ENCODE results near the gene PKDCC. TPM values are rescaled to one million over a fixed set of nuclear protein-coding genes. Genes with fewer than 3 reads are reported as not detected.
A peak's percentile ranks its signal among the peaks of the same experiment; 100 is the strongest.

The PKDCC gene
- total RNA-seq, 1 donor from 2014 or later: 89.2 TPM

DNA sequence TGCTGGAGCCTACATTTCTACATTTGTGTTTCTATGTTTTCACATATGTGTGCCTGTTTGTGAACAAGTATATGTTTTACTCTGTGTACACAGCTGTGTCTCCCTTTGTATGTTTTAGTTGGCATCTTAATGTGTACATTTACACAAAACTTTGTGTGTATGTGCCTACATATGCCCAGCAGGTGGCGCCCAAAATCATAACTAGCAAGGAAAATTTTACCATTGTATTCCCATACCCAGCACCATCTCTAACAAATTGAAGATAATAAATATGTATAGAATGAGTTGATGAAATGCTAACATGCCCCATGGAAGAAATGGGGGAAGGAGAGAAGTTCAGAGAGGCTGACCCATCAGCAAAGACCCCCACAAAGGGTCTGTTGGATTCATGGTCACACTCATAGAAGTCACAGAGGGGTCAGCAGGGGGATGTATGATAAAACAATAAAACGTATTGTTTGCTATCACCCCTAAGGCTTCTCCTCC is 48.1 kb downstream of the PKDCC start:
- Histone ChIP-seq H3K36me3 (ENCODE audit: control insufficient read depth in 3 of 3, insufficient read depth in 3 of 3, low read length in 3 of 3) (no peaks in the 10 kb centered on the region), H3K4me1 (ENCODE audit: control insufficient read depth in 3 of 3, insufficient read depth in 3 of 3, low read length in 3 of 3) (peaks cover 7 to 19% (median 8%) of the 10 kb centered on the region in 3 donors), H3K27ac (ENCODE audit: low read depth, low read length) (no peak overlapping the region), H3K4me3 (ENCODE audit: low read length in 3 of 3) (no peak overlapping the region), H3K9ac (ENCODE audit: low read depth in 1 of 3, low read length in 3 of 3) (no peak overlapping the region), H3K9me3 (ENCODE audit: control insufficient read depth in 3 of 3, low read length in 3 of 3) (no peaks in the 10 kb centered on the region), H3K27me3 (ENCODE audit: control insufficient read depth in 3 of 3, insufficient read depth in 3 of 3, low read length in 3 of 3) (no peaks in the 10 kb centered on the region)

DNA sequence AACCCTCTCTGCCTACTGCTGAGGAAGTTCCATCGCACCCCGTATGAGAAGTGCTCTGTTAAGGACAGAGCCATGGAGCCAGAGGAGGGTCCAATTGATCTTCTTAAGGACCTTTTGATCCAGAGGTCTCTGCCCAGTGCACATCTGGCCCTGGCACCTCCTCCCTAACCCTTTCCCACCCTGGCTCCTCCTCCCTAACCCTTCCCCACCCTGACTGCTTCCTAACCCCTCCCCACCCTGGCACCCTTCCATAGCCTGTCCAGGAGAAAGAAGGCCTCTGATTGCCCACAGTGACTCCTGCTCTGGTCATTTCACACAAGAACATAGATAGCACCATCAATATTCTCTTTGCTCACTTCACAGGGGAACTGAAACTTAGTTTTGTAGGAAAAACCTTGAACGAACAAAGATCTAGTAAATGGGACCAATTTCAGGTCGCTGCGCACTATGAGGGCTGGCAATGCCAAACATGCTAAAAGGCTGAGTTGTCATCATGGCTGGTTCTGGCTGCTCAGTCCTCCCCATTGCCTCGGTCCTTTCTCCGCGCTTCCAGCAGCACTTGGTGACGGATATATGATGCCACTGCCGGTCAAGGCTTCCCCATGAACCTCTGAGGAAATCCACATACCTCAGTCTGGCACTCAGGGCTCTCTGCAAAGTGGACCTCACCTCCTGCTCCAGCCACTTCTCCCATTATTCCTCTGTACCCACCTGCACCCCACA is 49.2 kb downstream of the PKDCC start:
- peaks cover 13 to 24% (median 13%) of the 10 kb centered on the region in 3 donors for H3K4me1 ChIP-seq (ENCODE audit: control insufficient read depth in 3 of 3, insufficient read depth in 3 of 3, low read length in 3 of 3)
- H3K4me3 ChIP-seq (ENCODE audit: low read length in 3 of 3): no peak overlapping the region
- H3K27me3 ChIP-seq (ENCODE audit: control insufficient read depth in 3 of 3, insufficient read depth in 3 of 3, low read length in 3 of 3): no peaks in the 10 kb centered on the region
- no peaks in the 10 kb centered on the region for H3K9me3 ChIP-seq (ENCODE audit: control insufficient read depth in 3 of 3, low read length in 3 of 3)
- no peaks in the 10 kb centered on the region for H3K36me3 ChIP-seq (ENCODE audit: control insufficient read depth in 3 of 3, insufficient read depth in 3 of 3, low read length in 3 of 3)
- no peak overlapping the region for H3K9ac ChIP-seq (ENCODE audit: low read depth in 1 of 3, low read length in 3 of 3)
- no peak overlapping the region for H3K27ac ChIP-seq (ENCODE audit: low read depth, low read length)

DNA sequence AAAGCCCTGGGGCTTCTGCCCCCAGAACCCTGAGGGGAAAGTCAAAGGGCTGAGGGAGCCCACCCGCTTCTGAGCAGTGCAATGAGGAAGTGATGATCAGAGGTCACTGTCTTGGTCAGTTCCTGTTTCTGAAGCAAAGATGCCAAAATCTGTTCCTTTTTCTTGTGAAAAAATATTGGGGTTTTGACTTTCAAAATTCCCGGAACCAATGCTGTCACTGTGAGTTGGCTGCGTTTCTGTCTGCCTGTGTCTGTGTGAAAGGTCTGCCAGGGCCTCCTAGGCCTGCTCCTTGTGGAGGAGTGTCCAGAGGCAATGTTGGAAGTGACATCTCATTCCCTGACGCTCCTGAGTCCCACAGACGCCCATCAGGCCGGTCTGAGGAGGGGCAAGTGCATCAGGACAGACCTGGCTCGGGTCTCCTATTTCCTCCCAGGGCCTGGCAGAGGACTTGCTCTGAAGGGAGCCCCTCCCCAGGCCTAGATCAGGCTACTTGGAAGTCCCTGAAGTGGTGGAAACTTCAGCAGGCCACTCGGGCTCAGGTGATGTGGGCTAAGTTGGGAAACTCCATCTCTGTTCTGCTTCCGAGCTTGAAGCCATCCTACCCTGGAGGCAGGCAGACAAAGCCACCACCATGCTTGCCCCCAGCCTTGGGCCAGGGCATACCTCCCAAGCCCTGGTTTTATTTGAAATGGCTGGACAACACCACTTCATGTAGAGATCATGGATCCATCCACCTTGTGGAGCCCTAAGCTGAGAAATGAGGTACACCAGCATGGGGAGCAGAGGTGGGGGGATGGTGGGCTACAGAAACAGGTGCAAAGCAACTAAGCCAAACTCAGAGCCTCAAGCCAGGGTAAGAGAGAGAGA is 51.0 kb downstream of the PKDCC start:
- peak overlapping the region in 1 of 3 donors; percentile 33 for H3K9ac ChIP-seq (ENCODE audit: low read depth in 1 of 3, low read length in 3 of 3)
- H3K9me3 ChIP-seq (ENCODE audit: control insufficient read depth in 3 of 3, low read length in 3 of 3): no peaks in the 10 kb centered on the region
- H3K27ac ChIP-seq (ENCODE audit: low read depth, low read length): peak overlapping the region; percentile 79
- no peaks in the 10 kb centered on the region for H3K36me3 ChIP-seq (ENCODE audit: control insufficient read depth in 3 of 3, insufficient read depth in 3 of 3, low read length in 3 of 3)
- H3K27me3 ChIP-seq (ENCODE audit: control insufficient read depth in 3 of 3, insufficient read depth in 3 of 3, low read length in 3 of 3): no peaks in the 10 kb centered on the region
- no peak overlapping the region for H3K4me3 ChIP-seq (ENCODE audit: low read length in 3 of 3)
- peaks cover 14 to 26% (median 17%) of the 10 kb centered on the region in 3 donors for H3K4me1 ChIP-seq (ENCODE audit: control insufficient read depth in 3 of 3, insufficient read depth in 3 of 3, low read length in 3 of 3)

DNA sequence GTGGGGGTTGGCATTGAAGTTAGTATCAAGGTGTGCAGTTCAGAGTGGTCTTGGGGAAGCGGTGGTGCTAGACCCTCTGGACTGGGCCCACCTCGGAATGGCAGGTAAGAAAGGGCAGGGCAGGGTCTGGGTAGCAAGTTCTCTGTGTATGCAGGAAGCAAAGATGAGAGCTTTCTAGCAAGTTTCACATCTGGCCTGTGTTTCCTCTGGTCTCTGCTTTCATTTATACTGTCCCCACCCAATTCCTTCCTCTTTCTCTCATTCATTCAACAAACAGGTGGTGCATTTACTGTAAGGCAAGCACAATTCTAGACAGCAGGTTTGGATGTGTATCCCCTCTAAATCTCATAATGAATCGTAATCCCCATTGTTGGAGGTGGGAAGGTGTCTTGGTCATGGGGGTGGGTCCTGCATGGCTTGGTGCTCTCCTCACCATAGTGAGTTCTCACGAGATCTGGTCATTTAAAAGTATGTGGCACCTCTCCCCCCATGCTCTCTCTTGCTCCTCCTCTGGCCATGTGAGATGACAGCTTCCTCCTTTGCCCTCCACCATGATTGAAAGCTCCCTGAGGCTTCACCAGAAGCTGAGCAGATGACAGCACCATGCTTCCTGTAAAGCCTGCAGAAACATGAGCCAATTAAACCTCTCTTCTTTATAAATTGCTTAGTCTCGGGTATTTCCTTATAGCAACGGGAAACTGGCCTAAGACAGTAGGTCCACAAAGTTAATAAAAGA is 51.8 kb downstream of the PKDCC start:
- no peaks in the 10 kb centered on the region for H3K9me3 ChIP-seq (ENCODE audit: control insufficient read depth in 3 of 3, low read length in 3 of 3)
- no peaks in the 10 kb centered on the region for H3K36me3 ChIP-seq (ENCODE audit: control insufficient read depth in 3 of 3, insufficient read depth in 3 of 3, low read length in 3 of 3)
- H3K27ac ChIP-seq (ENCODE audit: low read depth, low read length): peak overlapping the region; percentile 79
- peaks cover 14 to 26% (median 17%) of the 10 kb centered on the region in 3 donors for H3K4me1 ChIP-seq (ENCODE audit: control insufficient read depth in 3 of 3, insufficient read depth in 3 of 3, low read length in 3 of 3)
- no peaks in the 10 kb centered on the region for H3K27me3 ChIP-seq (ENCODE audit: control insufficient read depth in 3 of 3, insufficient read depth in 3 of 3, low read length in 3 of 3)
- no peak overlapping the region for H3K9ac ChIP-seq (ENCODE audit: low read depth in 1 of 3, low read length in 3 of 3)
- no peak overlapping the region for H3K4me3 ChIP-seq (ENCODE audit: low read length in 3 of 3)

DNA sequence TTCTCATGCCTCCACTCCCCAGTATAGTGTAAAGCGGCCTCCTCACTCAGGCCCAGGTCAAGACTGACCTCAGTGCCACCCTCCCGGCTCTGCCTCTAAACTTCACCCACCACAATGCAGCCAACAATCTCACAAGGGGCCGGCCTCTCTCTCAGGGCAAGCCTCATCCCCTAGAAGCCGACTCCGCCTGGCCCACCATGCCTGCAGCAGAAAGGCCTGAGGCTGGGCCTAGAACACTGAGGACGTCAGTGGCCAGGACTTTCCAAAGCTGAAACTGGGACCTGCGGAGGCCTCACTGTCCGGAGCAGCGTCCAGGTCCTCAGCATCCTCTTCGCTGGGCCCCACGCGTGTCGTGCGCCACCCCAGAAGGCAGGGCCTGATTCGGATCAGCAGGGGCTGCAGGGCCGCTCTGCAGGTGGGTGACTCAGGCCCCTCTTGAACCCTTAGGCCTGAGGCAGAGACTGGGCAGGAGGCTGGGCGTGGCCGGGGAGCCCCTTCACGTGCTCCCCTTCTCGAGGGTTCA is 52.9 kb downstream of the PKDCC start:
- no peaks in the 10 kb centered on the region for H3K9me3 ChIP-seq (ENCODE audit: control insufficient read depth in 3 of 3, low read length in 3 of 3)
- no peak overlapping the region for H3K4me3 ChIP-seq (ENCODE audit: low read length in 3 of 3)
- no peaks in the 10 kb centered on the region for H3K36me3 ChIP-seq (ENCODE audit: control insufficient read depth in 3 of 3, insufficient read depth in 3 of 3, low read length in 3 of 3)
- H3K9ac ChIP-seq (ENCODE audit: low read depth in 1 of 3, low read length in 3 of 3): peak overlapping the region in 1 of 3 donors; percentile 38
- peak overlapping the region; percentile 82 for H3K27ac ChIP-seq (ENCODE audit: low read depth, low read length)
- peaks cover 14 to 32% (median 17%) of the 10 kb centered on the region in 3 donors for H3K4me1 ChIP-seq (ENCODE audit: control insufficient read depth in 3 of 3, insufficient read depth in 3 of 3, low read length in 3 of 3)
- H3K27me3 ChIP-seq (ENCODE audit: control insufficient read depth in 3 of 3, insufficient read depth in 3 of 3, low read length in 3 of 3): no peaks in the 10 kb centered on the region

DNA sequence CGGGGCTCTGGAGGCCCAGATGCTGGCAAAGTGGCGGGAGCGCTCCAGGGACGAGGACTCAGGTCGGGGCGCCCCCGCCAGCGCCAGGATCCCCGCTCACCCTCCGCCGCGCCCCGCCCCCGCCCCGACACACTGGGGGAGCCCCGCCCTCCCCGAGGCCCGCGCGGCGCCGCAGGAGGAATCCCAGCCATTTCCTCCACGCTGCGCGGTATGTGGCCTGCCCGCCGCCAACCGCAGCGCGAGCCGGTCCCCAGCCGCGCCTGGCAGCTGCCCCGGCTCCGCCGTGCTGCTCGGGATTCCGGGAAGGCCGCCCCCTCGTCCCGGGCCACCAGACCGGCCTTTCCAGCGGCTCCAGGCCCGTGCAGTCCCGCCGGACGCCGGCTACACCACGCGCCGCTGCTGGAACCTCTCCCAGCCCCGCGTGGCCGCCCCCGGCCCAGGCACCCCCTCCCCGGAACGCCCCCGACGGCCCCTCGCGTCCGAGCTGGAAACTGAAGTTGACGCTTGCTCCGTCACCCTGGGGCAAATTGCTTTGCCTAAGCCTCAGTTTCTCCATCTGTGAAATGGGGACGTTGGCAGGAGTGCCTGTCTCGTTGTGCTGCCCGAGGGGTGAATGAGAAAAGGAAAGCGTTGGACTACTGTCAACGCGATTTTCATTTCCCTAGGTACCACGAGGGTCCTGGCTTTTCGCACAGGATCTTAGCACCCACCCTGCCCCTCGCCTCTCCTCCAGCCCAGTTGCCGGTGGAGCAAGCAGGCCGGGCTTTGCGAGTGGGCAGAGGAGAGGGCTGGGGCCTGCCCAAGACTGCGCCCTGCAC is 53.6 kb downstream of the PKDCC start:
- H3K9ac ChIP-seq (ENCODE audit: low read depth in 1 of 3, low read length in 3 of 3): peak overlapping the region; percentile 53 to 68 (median 68)
- no peaks in the 10 kb centered on the region for H3K36me3 ChIP-seq (ENCODE audit: control insufficient read depth in 3 of 3, insufficient read depth in 3 of 3, low read length in 3 of 3)
- H3K27ac ChIP-seq (ENCODE audit: low read depth, low read length): peak overlapping the region; percentile 82
- no peaks in the 10 kb centered on the region for H3K9me3 ChIP-seq (ENCODE audit: control insufficient read depth in 3 of 3, low read length in 3 of 3)
- peak overlapping the region; percentile 43 to 59 (median 57) for H3K4me3 ChIP-seq (ENCODE audit: low read length in 3 of 3)
- H3K4me1 ChIP-seq (ENCODE audit: control insufficient read depth in 3 of 3, insufficient read depth in 3 of 3, low read length in 3 of 3): peaks cover 14 to 33% (median 17%) of the 10 kb centered on the region in 3 donors
- no peaks in the 10 kb centered on the region for H3K27me3 ChIP-seq (ENCODE audit: control insufficient read depth in 3 of 3, insufficient read depth in 3 of 3, low read length in 3 of 3)

DNA sequence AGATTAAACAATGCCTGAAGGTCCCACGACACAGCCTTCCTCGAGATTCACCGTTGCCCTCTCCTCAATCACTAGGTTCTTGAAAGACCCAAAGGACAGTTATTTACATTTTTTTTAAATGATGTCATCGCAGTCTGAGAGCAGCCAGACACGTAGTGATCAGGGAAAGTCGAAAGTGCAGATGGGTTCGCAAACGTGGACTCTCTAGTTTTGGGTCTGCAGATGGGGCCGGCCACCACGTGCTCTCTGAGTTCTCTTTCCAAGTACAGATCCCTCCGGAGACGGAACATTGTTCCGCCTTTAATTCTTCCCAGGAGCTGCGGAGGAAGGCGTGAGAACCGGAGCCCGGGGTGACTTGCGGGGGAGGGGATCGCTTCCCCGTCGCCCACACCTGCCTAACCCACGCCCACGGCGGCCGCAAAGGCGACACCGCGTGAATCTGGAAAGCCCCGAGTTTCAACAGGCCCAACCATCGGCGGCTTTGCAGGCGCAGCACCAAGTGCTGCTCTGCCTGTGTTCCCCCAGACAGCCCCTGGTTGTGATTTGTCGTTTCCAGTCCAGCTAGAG is 54.3 kb downstream of the PKDCC start:
- H3K27me3 ChIP-seq (ENCODE audit: control insufficient read depth in 3 of 3, insufficient read depth in 3 of 3, low read length in 3 of 3): no peaks in the 10 kb centered on the region
- H3K27ac ChIP-seq (ENCODE audit: low read depth, low read length): peak overlapping the region; percentile 82
- peaks cover 14 to 33% (median 17%) of the 10 kb centered on the region in 3 donors for H3K4me1 ChIP-seq (ENCODE audit: control insufficient read depth in 3 of 3, insufficient read depth in 3 of 3, low read length in 3 of 3)
- no peaks in the 10 kb centered on the region for H3K9me3 ChIP-seq (ENCODE audit: control insufficient read depth in 3 of 3, low read length in 3 of 3)
- H3K4me3 ChIP-seq (ENCODE audit: low read length in 3 of 3): peak overlapping the region; percentile 43 to 59 (median 57)
- H3K9ac ChIP-seq (ENCODE audit: low read depth in 1 of 3, low read length in 3 of 3): peak overlapping the region; percentile 56 to 68 (median 68)
- H3K36me3 ChIP-seq (ENCODE audit: control insufficient read depth in 3 of 3, insufficient read depth in 3 of 3, low read length in 3 of 3): no peaks in the 10 kb centered on the region

DNA sequence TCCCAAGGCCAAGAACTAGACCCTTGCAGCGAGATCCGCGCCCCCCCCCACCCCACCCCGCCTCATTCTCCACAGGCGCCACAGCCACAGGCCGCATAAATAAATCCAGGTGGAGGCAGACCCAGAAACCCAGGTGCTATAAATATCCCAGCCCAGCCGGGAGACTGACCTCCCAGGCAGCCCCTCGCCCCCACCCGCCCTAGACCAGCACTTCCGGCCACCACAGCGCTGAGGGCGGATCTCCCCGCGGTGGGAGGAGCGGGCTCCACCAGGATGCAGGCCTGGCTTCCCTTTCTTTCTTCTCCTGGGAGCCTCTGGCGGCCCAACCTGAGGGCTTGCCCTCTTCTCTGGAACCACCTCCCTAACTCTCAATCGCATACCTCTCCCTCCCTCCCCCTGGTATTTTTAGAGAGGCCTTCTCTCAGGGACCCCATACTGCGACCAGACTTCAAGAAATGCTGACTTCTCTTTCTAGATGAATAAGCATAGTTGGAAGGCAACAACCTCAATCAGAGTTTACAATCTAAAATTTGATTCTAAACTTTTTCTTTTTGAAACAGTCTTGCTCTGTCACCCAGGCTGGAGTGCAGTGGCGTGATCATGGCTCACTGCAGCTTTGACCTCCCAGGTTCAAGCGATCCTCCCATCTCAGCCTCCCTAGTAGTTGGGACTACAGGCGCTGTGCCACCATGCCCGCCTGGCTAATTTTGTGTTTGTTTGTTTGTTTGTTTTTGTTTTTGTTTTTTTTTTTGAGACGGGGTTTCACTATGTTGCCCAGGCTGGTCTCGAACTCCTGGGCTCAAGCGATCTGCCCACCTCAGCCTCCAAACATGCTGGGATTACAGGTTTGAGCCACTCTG is 55.0 kb downstream of the PKDCC start:
- peak overlapping the region in 1 of 3 donors; percentile 56 for H3K9ac ChIP-seq (ENCODE audit: low read depth in 1 of 3, low read length in 3 of 3)
- peak overlapping the region in 2 of 3 donors; percentile 40 to 59 for H3K4me3 ChIP-seq (ENCODE audit: low read length in 3 of 3)
- H3K36me3 ChIP-seq (ENCODE audit: control insufficient read depth in 3 of 3, insufficient read depth in 3 of 3, low read length in 3 of 3): no peaks in the 10 kb centered on the region
- peaks cover 14 to 30% (median 17%) of the 10 kb centered on the region in 3 donors for H3K4me1 ChIP-seq (ENCODE audit: control insufficient read depth in 3 of 3, insufficient read depth in 3 of 3, low read length in 3 of 3)
- H3K27ac ChIP-seq (ENCODE audit: low read depth, low read length): peak overlapping the region; percentile 82
- no peaks in the 10 kb centered on the region for H3K9me3 ChIP-seq (ENCODE audit: control insufficient read depth in 3 of 3, low read length in 3 of 3)
- no peaks in the 10 kb centered on the region for H3K27me3 ChIP-seq (ENCODE audit: control insufficient read depth in 3 of 3, insufficient read depth in 3 of 3, low read length in 3 of 3)
